Measurements from ENCODE around the gene FAR2.
"Not testable (repeated sequence)": the region's sequence is repeated elsewhere in the genome, so short reads cannot be mapped to it uniquely, and the experiment has no call there.

The FAR2 gene

GRCh38 chr12:29270446-29270845 lies 121.4 kb downstream of the FAR2 start:
- FAIRE-seq: no peak
- no peak for DNase-seq (ENCODE audit: insufficient read length, low spot score)

- no peak for DNase-seq (ENCODE audit: insufficient read length, low spot score)
- FAIRE-seq: no peak
Observed at GRCh38 chr12:29273178-29273843, 124.2 kb downstream of the FAR2 start.

GRCh38 chr12:29275834-29276233 lies 126.8 kb downstream of the FAR2 start:
- no peak for DNase-seq (ENCODE audit: insufficient read length, low spot score)
- no peak for FAIRE-seq

- FAIRE-seq (no peak), DNase-seq (ENCODE audit: insufficient read length, low spot score) (no peak)
Observed at GRCh38 chr12:29277231-29277630, 128.2 kb downstream of the FAR2 start.

- DNase-seq (ENCODE audit: insufficient read length, low spot score): no peak
- no peak for FAIRE-seq
Observed at GRCh38 chr12:29278673-29279420, 129.8 kb downstream of the FAR2 start.

- DNase-seq (ENCODE audit: insufficient read length, low spot score) (no peak), FAIRE-seq (no peak)
Observed at GRCh38 chr12:29281371-29282005, 132.4 kb downstream of the FAR2 start.

- FAIRE-seq: no peak
- no peak for DNase-seq (ENCODE audit: insufficient read length, low spot score)
Observed at GRCh38 chr12:29282031-29282816, 133.1 kb downstream of the FAR2 start.

GRCh38 chr12:29283969-29284700 lies 135.1 kb downstream of the FAR2 start:
- no peak for FAIRE-seq
- DNase-seq (ENCODE audit: insufficient read length, low spot score): no peak

GRCh38 chr12:29286081-29286790 lies 137.2 kb downstream of the FAR2 start:
- DNase-seq (ENCODE audit: insufficient read length, low spot score): no peak
- no peak for FAIRE-seq

- FAIRE-seq: no peak
Observed at GRCh38 chr12:29287622-29288021, 138.5 kb downstream of the FAR2 start.

GRCh38 chr12:29288031-29288430 lies 139.0 kb downstream of the FAR2 start:
- no peak for DNase-seq (ENCODE audit: insufficient read length, low spot score)
- no peak for FAIRE-seq

More at GRCh38 chr12:29287622-29288021, 138.5 kb downstream of the FAR2 start:
- DNase-seq (ENCODE audit: insufficient read length, low spot score): no peak

- not testable (repeated sequence) for DNase-seq (ENCODE audit: insufficient read length, low spot score); FAIRE-seq
Observed at GRCh38 chr12:29290475-29290874, 141.4 kb downstream of the FAR2 start.

GRCh38 chr12:29291226-29291625 lies 142.1 kb downstream of the FAR2 start:
- no peak for FAIRE-seq

GRCh38 chr12:29299633-29300032 lies 150.6 kb downstream of the FAR2 start:
- FAIRE-seq (no peak), DNase-seq (ENCODE audit: insufficient read length, low spot score) (no peak)

More at GRCh38 chr12:29291226-29291625, 142.1 kb downstream of the FAR2 start:
- DNase-seq (ENCODE audit: insufficient read length, low spot score): no peak

GRCh38 chr12:29301114-29301513 lies 152.0 kb downstream of the FAR2 start:
- FAIRE-seq (no peak), DNase-seq (ENCODE audit: insufficient read length, low spot score) (no peak)

GRCh38 chr12:29304388-29304787 lies 155.3 kb downstream of the FAR2 start:
- FAIRE-seq (no peak), DNase-seq (ENCODE audit: insufficient read length, low spot score) (no peak)

GRCh38 chr12:29306266-29306665 lies 157.2 kb downstream of the FAR2 start:
- FAIRE-seq (no peak), DNase-seq (ENCODE audit: insufficient read length, low spot score) (no peak)

GRCh38 chr12:29306682-29307081 lies 157.6 kb downstream of the FAR2 start:
- DNase-seq (ENCODE audit: insufficient read length, low spot score) (no peak), FAIRE-seq (no peak)

GRCh38 chr12:29309320-29309902 lies 160.3 kb downstream of the FAR2 start:
- FAIRE-seq: no peak

More at GRCh38 chr12:29309320-29309902, 160.3 kb downstream of the FAR2 start:
- DNase-seq (ENCODE audit: insufficient read length, low spot score): no peak

All from GM19239 (cell line).